Subcutaneous adipose tissue (tissue), 4 donors: ENCODE data around the gene PCDH9. TPM values are rescaled to one million over a fixed set of nuclear protein-coding genes. Genes with fewer than 3 reads are reported as not detected.

ENCODE experiments used
- total RNA-seq, 4 donors: library from RNA; depleted of rRNA; stranded (reverse); fragments of >200 nt; gene quantifications; one replicate each; pipeline ENCODE4 v1.1.0, GENCODE V29; 2016
- TF ChIP-seq, protein P1 (sequence below): fragments of 450-650 bp; IDR thresholded peaks from one replicate; pipeline ENCODE4 v1.5.1; 2016; ENCODE audit warnings: low read depth, mild to moderate bottlenecking, control low read depth, antibody characterized with exemption, moderate library complexity

PCDH9 gene
- total RNA-seq, 4 donors from 2014 or later = 9.0 to 28.4 (median 12.0) TPM

GRCh38 chr13:66781241-66781640, 448.9 kb downstream of the PCDH9 start:
- TF ChIP-seq, protein P1, sequence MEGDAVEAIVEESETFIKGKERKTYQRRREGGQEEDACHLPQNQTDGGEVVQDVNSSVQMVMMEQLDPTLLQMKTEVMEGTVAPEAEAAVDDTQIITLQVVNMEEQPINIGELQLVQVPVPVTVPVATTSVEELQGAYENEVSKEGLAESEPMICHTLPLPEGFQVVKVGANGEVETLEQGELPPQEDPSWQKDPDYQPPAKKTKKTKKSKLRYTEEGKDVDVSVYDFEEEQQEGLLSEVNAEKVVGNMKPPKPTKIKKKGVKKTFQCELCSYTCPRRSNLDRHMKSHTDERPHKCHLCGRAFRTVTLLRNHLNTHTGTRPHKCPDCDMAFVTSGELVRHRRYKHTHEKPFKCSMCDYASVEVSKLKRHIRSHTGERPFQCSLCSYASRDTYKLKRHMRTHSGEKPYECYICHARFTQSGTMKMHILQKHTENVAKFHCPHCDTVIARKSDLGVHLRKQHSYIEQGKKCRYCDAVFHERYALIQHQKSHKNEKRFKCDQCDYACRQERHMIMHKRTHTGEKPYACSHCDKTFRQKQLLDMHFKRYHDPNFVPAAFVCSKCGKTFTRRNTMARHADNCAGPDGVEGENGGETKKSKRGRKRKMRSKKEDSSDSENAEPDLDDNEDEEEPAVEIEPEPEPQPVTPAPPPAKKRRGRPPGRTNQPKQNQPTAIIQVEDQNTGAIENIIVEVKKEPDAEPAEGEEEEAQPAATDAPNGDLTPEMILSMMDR = no peak

GRCh38 chr13:66780814-66781213, 449.3 kb downstream of the PCDH9 start:
- TF ChIP-seq, protein P1 = no peak

- TF ChIP-seq, protein P1 = no peak
These were observed 451.7 kb downstream of the PCDH9 start for GRCh38 chr13:66778461-66778860.

- TF ChIP-seq, protein P1 = no peak
These were observed 454.9 kb downstream of the PCDH9 start for GRCh38 chr13:66775196-66775595.

- TF ChIP-seq, protein P1 = no peak
These were observed 456.1 kb downstream of the PCDH9 start for GRCh38 chr13:66774046-66774445.

DNA sequence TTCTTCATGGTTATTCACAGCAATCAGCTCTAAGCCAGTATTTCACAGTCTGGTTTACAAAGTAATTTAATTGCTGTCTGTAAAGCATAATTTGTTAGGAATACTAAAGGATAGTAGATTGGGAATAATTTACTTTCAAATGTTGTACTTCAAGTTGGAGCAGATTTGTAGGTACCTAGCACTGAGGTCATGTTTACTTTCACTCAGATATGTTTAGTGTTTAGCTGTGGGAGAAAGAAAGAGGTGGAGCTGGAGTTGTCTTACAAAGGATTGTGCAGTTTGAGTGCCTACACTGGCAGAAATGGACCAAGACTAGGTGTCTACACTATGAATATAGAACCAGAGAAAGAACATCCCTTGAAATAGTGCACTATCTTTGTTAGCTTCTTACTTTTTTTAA, 464.6 kb downstream of the PCDH9 start:
- TF ChIP-seq, protein P1 = no peak

GRCh38 chr13:66759919-66760318, 470.2 kb downstream of the PCDH9 start:
- TF ChIP-seq, protein P1 = no peak

- TF ChIP-seq, protein P1 = no peak
These were observed 478.4 kb downstream of the PCDH9 start for GRCh38 chr13:66751691-66752090.
